Myocyte (in vitro differentiated cells): Measurements from ENCODE around the gene SNAP91. TPM values are rescaled to one million over a fixed set of nuclear protein-coding genes. Genes with fewer than 3 reads are reported as not detected.
"Not testable (repeated sequence)": the region's sequence is repeated elsewhere in the genome, so short reads cannot be mapped to it uniquely, and the experiment has no call there.

Source experiments
- DNase-seq: peaks from one replicate; pipeline ENCODE4 v3.0.0-alpha.2; 2012; ENCODE audit warnings: low read depth
- polyA plus RNA-seq: library from polyadenylated mRNA; unstranded; fragments of >200 nt; gene quantifications from one replicate; pipeline ENCODE4 v1.2.1, GENCODE V29; 2012; ENCODE audit warnings: missing spikeins
- total RNA-seq: library from RNA; depleted of rRNA; stranded (reverse); fragments of >200 nt; gene quantifications from 2 replicates; pipeline ENCODE4 v1.2.3, GENCODE V29; 2014

Gene SNAP91
- 0.19 TPM in 1 of 2 replicates, not detected in the other for total RNA-seq
- 0.11 TPM for polyA plus RNA-seq

- DNase-seq, result peak; percentile 2
Observed at GRCh38 chr6:83708970-83709747, at the start of gene SNAP91. Gene SNAP91 (minus strand): TSS chr6:83709101. CDS start chr6:83707927, 1,174 bp downstream.

GRCh38 chr6:83758533-83758932 is 49.6 kb upstream of the SNAP91 start:
- no peak for DNase-seq

- no peak for DNase-seq
Observed at GRCh38 chr6:83757021-83757420, 48.1 kb upstream of the SNAP91 start.

GRCh38 chr6:83756565-83756964 is 47.7 kb upstream of the SNAP91 start:
- DNase-seq, result no peak

GRCh38 chr6:83752375-83752774 is 43.5 kb upstream of the SNAP91 start:
- DNase-seq, result not testable (repeated sequence)

GRCh38 chr6:83741089-83741488 is 32.2 kb upstream of the SNAP91 start:
- DNase-seq, result no peak

GRCh38 chr6:83735461-83735860 is 26.6 kb upstream of the SNAP91 start:
- DNase-seq, result peak; percentile 10

- DNase-seq, result no peak
Observed at GRCh38 chr6:83729871-83730270, 21.0 kb upstream of the SNAP91 start.

GRCh38 chr6:83722876-83723275 is 14.0 kb upstream of the SNAP91 start:
- no peak for DNase-seq

GRCh38 chr6:83717809-83718208 is 8.9 kb upstream of the SNAP91 start:
- no peak for DNase-seq

GRCh38 chr6:83711958-83712357 is 3.1 kb upstream of the SNAP91 start:
- DNase-seq, result no peak

GRCh38 chr6:83709748-83710050 is 798 bp upstream of the SNAP91 start:
- DNase-seq, result no peak

- DNase-seq, result peak; percentile 13
Observed at GRCh38 chr6:83708546-83708969, 343 bp downstream of the SNAP91 start.

- DNase-seq, result no peak
Observed at GRCh38 chr6:83707829-83708545, 914 bp downstream of the SNAP91 start.

GRCh38 chr6:83702749-83703148 is 6.2 kb downstream of the SNAP91 start:
- DNase-seq, result no peak

- DNase-seq, result no peak
Observed at GRCh38 chr6:83702077-83702476, 6.8 kb downstream of the SNAP91 start.

- peak; percentile 17 for DNase-seq
Observed at GRCh38 chr6:83696674-83697073, 12.2 kb downstream of the SNAP91 start.

- no peak for DNase-seq
Observed at GRCh38 chr6:83685481-83685880, 23.4 kb downstream of the SNAP91 start.

- DNase-seq, result no peak
Observed at GRCh38 chr6:83677791-83678190, 31.1 kb downstream of the SNAP91 start.

GRCh38 chr6:83637953-83638352 is 70.9 kb downstream of the SNAP91 start:
- DNase-seq, result no peak

- DNase-seq, result no peak
Observed at GRCh38 chr6:83636800-83637199, 72.1 kb downstream of the SNAP91 start.

- DNase-seq, result no peak
Observed at GRCh38 chr6:83633609-83634008, 75.3 kb downstream of the SNAP91 start.

GRCh38 chr6:83633149-83633548 is 75.8 kb downstream of the SNAP91 start:
- peak; percentile 73 for DNase-seq
